DMS79 treated with DMSO at 0.1 percent for 48 hours (cell line): ENCODE results near the gene PCDH17.

Source experiments
- DNase-seq: peaks from one replicate; lab custom pipeline; 2025; lab: John Stamatoyannopoulos, UW

The PCDH17 gene

GRCh38 chr13:57734306-57734705 is 102.8 kb downstream of the PCDH17 start:
- DNase-seq, result no peak

- no peak for DNase-seq
Measured at GRCh38 chr13:57739089-57739488, 107.5 kb downstream of the PCDH17 start.

- no peak for DNase-seq
Measured at GRCh38 chr13:57739543-57740190, 108.1 kb downstream of the PCDH17 start.

GRCh38 chr13:57740719-57741118 is 109.2 kb downstream of the PCDH17 start:
- DNase-seq, result peak; percentile 9

DNA sequence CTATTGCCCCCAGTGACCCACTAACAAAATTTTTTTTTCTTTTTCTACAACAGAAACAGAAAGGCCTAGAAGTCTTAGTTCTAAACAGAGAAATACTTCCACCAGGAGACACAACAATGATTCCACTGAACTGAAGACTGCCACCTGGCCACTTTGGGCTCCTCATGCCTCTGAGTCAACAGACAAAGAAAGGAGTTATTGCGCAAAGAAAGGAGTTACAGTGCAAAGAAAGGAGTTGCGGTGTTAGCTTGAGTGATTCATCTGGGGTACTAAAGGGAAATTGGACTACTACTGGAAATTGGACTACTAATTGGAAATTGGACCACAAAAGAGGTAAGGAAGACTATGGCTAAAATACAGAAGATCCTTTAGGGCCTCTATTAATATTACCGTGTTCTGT is 116.6 kb downstream of the PCDH17 start:
- DNase-seq, result no peak

- DNase-seq, result no peak
Measured at GRCh38 chr13:57760951-57761350, 129.4 kb downstream of the PCDH17 start.

GRCh38 chr13:57763689-57764088 is 132.1 kb downstream of the PCDH17 start:
- no peak for DNase-seq
